ENCODE results near the gene ADGRA1.
"Not testable (repeated sequence)": the region's sequence is repeated elsewhere in the genome, so short reads cannot be mapped to it uniquely, and the experiment has no call there.

Gene ADGRA1

GRCh38 chr10:133162910-133163856 is 75.5 kb downstream of the ADGRA1 start:
- DNase-seq (ENCODE audit: low read depth in 3 of 3): no peak

GRCh38 chr10:133163889-133164815 is 76.4 kb downstream of the ADGRA1 start:
- DNase-seq (ENCODE audit: low read depth in 3 of 3): no peak

GRCh38 chr10:133164816-133165555 is 77.3 kb downstream of the ADGRA1 start:
- no peak for DNase-seq (ENCODE audit: low read depth in 3 of 3)

GRCh38 chr10:133165556-133166503 is 78.1 kb downstream of the ADGRA1 start:
- no peak for DNase-seq (ENCODE audit: low read depth in 3 of 3)

GRCh38 chr10:133166504-133166827 is 78.7 kb downstream of the ADGRA1 start:
- no peak for DNase-seq (ENCODE audit: low read depth in 3 of 3)

- DNase-seq (ENCODE audit: low read depth in 3 of 3): no peak
Observed at GRCh38 chr10:133166828-133167692, 79.3 kb downstream of the ADGRA1 start.

GRCh38 chr10:133167693-133168616 is 80.2 kb downstream of the ADGRA1 start:
- no peak for DNase-seq (ENCODE audit: low read depth in 3 of 3)

GRCh38 chr10:133168617-133169031 is 80.9 kb downstream of the ADGRA1 start:
- no peak for DNase-seq (ENCODE audit: low read depth in 3 of 3)

GRCh38 chr10:133169173-133169947 is 81.6 kb downstream of the ADGRA1 start:
- no peak for DNase-seq (ENCODE audit: low read depth in 3 of 3)

- no peak for DNase-seq (ENCODE audit: low read depth in 3 of 3)
Observed at GRCh38 chr10:133170092-133170491, 82.4 kb downstream of the ADGRA1 start.

- no peak for DNase-seq (ENCODE audit: low read depth in 3 of 3)
Observed at GRCh38 chr10:133173860-133174640, 86.3 kb downstream of the ADGRA1 start.

GRCh38 chr10:133174689-133175263 is 87.1 kb downstream of the ADGRA1 start:
- no peak for DNase-seq (ENCODE audit: low read depth in 3 of 3)

- DNase-seq (ENCODE audit: low read depth in 3 of 3): not testable (repeated sequence)
Observed at GRCh38 chr10:133175624-133176023, 87.9 kb downstream of the ADGRA1 start.

- DNase-seq (ENCODE audit: low read depth in 3 of 3): no peak
Observed at GRCh38 chr10:133176546-133176945, 88.8 kb downstream of the ADGRA1 start.

GRCh38 chr10:133177380-133178157 is 89.8 kb downstream of the ADGRA1 start:
- DNase-seq (ENCODE audit: low read depth in 3 of 3): no peak

Measured in stimulated activated CD4-positive, alpha-beta T cell treated with anti-CD3 and anti-CD28 coated beads, TNF-alpha, amount 100 ng/mL, for 48 hours (primary cell).